ENCODE measurements around the gene ST3GAL3.
"Not testable (repeated sequence)": the region's sequence is repeated elsewhere in the genome, so short reads cannot be mapped to it uniquely, and the experiment has no call there.

The ST3GAL3 gene

GRCh38 chr1:43821471-43821870, 114.1 kb downstream of the ST3GAL3 start:
- Histone ChIP-seq H3K27me3 (ENCODE audit: control insufficient read depth, insufficient read depth, low read length) (no peaks in the 10 kb centered on the region), H3K36me3 (ENCODE audit: control insufficient read depth, insufficient read depth, low read length) (no peaks in the 10 kb centered on the region), H3K9ac (ENCODE audit: low read length) (no peak overlapping the region), H3K4me3 (ENCODE audit: low read length) (no peak overlapping the region), H3K4me1 (ENCODE audit: control insufficient read depth, insufficient read depth, low read length) (no peaks in the 10 kb centered on the region), H3K9me3 (ENCODE audit: control insufficient read depth, low read length) (no peaks in the 10 kb centered on the region)

GRCh38 chr1:43822040-43822690, 114.8 kb downstream of the ST3GAL3 start:
- Histone ChIP-seq H3K9ac (ENCODE audit: low read length) (no peak overlapping the region), H3K27me3 (ENCODE audit: control insufficient read depth, insufficient read depth, low read length) (no peaks in the 10 kb centered on the region), H3K36me3 (ENCODE audit: control insufficient read depth, insufficient read depth, low read length) (no peaks in the 10 kb centered on the region), H3K9me3 (ENCODE audit: control insufficient read depth, low read length) (no peaks in the 10 kb centered on the region), H3K4me3 (ENCODE audit: low read length) (no peak overlapping the region), H3K4me1 (ENCODE audit: control insufficient read depth, insufficient read depth, low read length) (no peaks in the 10 kb centered on the region)

GRCh38 chr1:43824795-43825194, 117.5 kb downstream of the ST3GAL3 start:
- no peaks in the 10 kb centered on the region for H3K4me1 ChIP-seq (ENCODE audit: control insufficient read depth, insufficient read depth, low read length)
- H3K9me3 ChIP-seq (ENCODE audit: control insufficient read depth, low read length) = no peaks in the 10 kb centered on the region
- no peaks in the 10 kb centered on the region for H3K27me3 ChIP-seq (ENCODE audit: control insufficient read depth, insufficient read depth, low read length)
- no peaks in the 10 kb centered on the region for H3K36me3 ChIP-seq (ENCODE audit: control insufficient read depth, insufficient read depth, low read length)
- no peak overlapping the region for H3K9ac ChIP-seq (ENCODE audit: low read length)
- H3K4me3 ChIP-seq (ENCODE audit: low read length) = no peak overlapping the region

GRCh38 chr1:43828574-43828973, 121.2 kb downstream of the ST3GAL3 start:
- H3K9ac ChIP-seq (ENCODE audit: low read length) = no peak overlapping the region
- no peaks in the 10 kb centered on the region for H3K27me3 ChIP-seq (ENCODE audit: control insufficient read depth, insufficient read depth, low read length)
- H3K9me3 ChIP-seq (ENCODE audit: control insufficient read depth, low read length) = no peaks in the 10 kb centered on the region
- H3K36me3 ChIP-seq (ENCODE audit: control insufficient read depth, insufficient read depth, low read length) = no peaks in the 10 kb centered on the region
- H3K4me3 ChIP-seq (ENCODE audit: low read length) = no peak overlapping the region
- no peaks in the 10 kb centered on the region for H3K4me1 ChIP-seq (ENCODE audit: control insufficient read depth, insufficient read depth, low read length)

- Histone ChIP-seq H3K27me3 (ENCODE audit: control insufficient read depth, insufficient read depth, low read length) (no peaks in the 10 kb centered on the region), H3K9me3 (ENCODE audit: control insufficient read depth, low read length) (no peaks in the 10 kb centered on the region), H3K9ac (ENCODE audit: low read length) (no peak overlapping the region), H3K36me3 (ENCODE audit: control insufficient read depth, insufficient read depth, low read length) (no peaks in the 10 kb centered on the region), H3K4me3 (ENCODE audit: low read length) (no peak overlapping the region), H3K4me1 (ENCODE audit: control insufficient read depth, insufficient read depth, low read length) (no peaks in the 10 kb centered on the region)
Observed at GRCh38 chr1:43830802-43831201, 123.5 kb downstream of the ST3GAL3 start.

GRCh38 chr1:43831851-43832250, 124.5 kb downstream of the ST3GAL3 start:
- Histone ChIP-seq H3K27me3 (ENCODE audit: control insufficient read depth, insufficient read depth, low read length) (no peaks in the 10 kb centered on the region), H3K9ac (ENCODE audit: low read length) (no peak overlapping the region), H3K36me3 (ENCODE audit: control insufficient read depth, insufficient read depth, low read length) (no peaks in the 10 kb centered on the region), H3K4me3 (ENCODE audit: low read length) (no peak overlapping the region), H3K4me1 (ENCODE audit: control insufficient read depth, insufficient read depth, low read length) (peaks cover 8% of the 10 kb centered on the region), H3K9me3 (ENCODE audit: control insufficient read depth, low read length) (no peaks in the 10 kb centered on the region)

GRCh38 chr1:43832255-43832654, 124.9 kb downstream of the ST3GAL3 start:
- Histone ChIP-seq H3K9me3 (ENCODE audit: control insufficient read depth, low read length) (no peaks in the 10 kb centered on the region), H3K4me3 (ENCODE audit: low read length) (no peak overlapping the region), H3K9ac (ENCODE audit: low read length) (no peak overlapping the region), H3K4me1 (ENCODE audit: control insufficient read depth, insufficient read depth, low read length) (peaks cover 9% of the 10 kb centered on the region), H3K36me3 (ENCODE audit: control insufficient read depth, insufficient read depth, low read length) (no peaks in the 10 kb centered on the region), H3K27me3 (ENCODE audit: control insufficient read depth, insufficient read depth, low read length) (no peaks in the 10 kb centered on the region)

- no peak overlapping the region for H3K4me3 ChIP-seq (ENCODE audit: low read length)
- no peak overlapping the region for H3K9ac ChIP-seq (ENCODE audit: low read length)
- H3K27me3 ChIP-seq (ENCODE audit: control insufficient read depth, insufficient read depth, low read length) = no peaks in the 10 kb centered on the region
- H3K4me1 ChIP-seq (ENCODE audit: control insufficient read depth, insufficient read depth, low read length) = peaks cover 9% of the 10 kb centered on the region
- H3K9me3 ChIP-seq (ENCODE audit: control insufficient read depth, low read length) = no peaks in the 10 kb centered on the region
- no peaks in the 10 kb centered on the region for H3K36me3 ChIP-seq (ENCODE audit: control insufficient read depth, insufficient read depth, low read length)
Observed at GRCh38 chr1:43832998-43833397, 125.7 kb downstream of the ST3GAL3 start.

- H3K9me3 ChIP-seq (ENCODE audit: control insufficient read depth, low read length); H3K4me1 ChIP-seq (ENCODE audit: control insufficient read depth, insufficient read depth, low read length): not testable (repeated sequence)
Observed at GRCh38 chr1:43833902-43834279, 126.6 kb downstream of the ST3GAL3 start.

GRCh38 chr1:43834280-43835081, 127.1 kb downstream of the ST3GAL3 start:
- Histone ChIP-seq H3K27me3 (ENCODE audit: control insufficient read depth, insufficient read depth, low read length) (no peaks in the 10 kb centered on the region), H3K9me3 (ENCODE audit: control insufficient read depth, low read length) (no peaks in the 10 kb centered on the region), H3K4me3 (ENCODE audit: low read length) (no peak overlapping the region), H3K4me1 (ENCODE audit: control insufficient read depth, insufficient read depth, low read length) (peaks cover 9% of the 10 kb centered on the region), H3K9ac (ENCODE audit: low read length) (no peak overlapping the region), H3K36me3 (ENCODE audit: control insufficient read depth, insufficient read depth, low read length) (no peaks in the 10 kb centered on the region)

More at GRCh38 chr1:43833902-43834279, 126.6 kb downstream of the ST3GAL3 start:
- H3K4me3 ChIP-seq (ENCODE audit: low read length); H3K9ac ChIP-seq (ENCODE audit: low read length); H3K36me3 ChIP-seq (ENCODE audit: control insufficient read depth, insufficient read depth, low read length); H3K27me3 ChIP-seq (ENCODE audit: control insufficient read depth, insufficient read depth, low read length): not testable (repeated sequence)

GRCh38 chr1:43835082-43836021, 128.0 kb downstream of the ST3GAL3 start:
- Histone ChIP-seq H3K9ac (ENCODE audit: low read length) (no peak overlapping the region), H3K36me3 (ENCODE audit: control insufficient read depth, insufficient read depth, low read length) (no peaks in the 10 kb centered on the region), H3K9me3 (ENCODE audit: control insufficient read depth, low read length) (no peaks in the 10 kb centered on the region), H3K27me3 (ENCODE audit: control insufficient read depth, insufficient read depth, low read length) (no peaks in the 10 kb centered on the region), H3K4me1 (ENCODE audit: control insufficient read depth, insufficient read depth, low read length) (peaks cover 9% of the 10 kb centered on the region), H3K4me3 (ENCODE audit: low read length) (no peak overlapping the region)
